PC-3 (cell line): ENCODE data around the gene ARHGAP28.

ENCODE experiments used
- EZH2 ChIP-seq: fragments of 300-600 bp; sonication (generic); IDR thresholded peaks from one replicate; pipeline ENCODE4 v1.6.1; 2017; ENCODE audit warnings: antibody characterized with exemption, mild to moderate bottlenecking, low read length; ENCODE audit not compliant: unreplicated experiment
- EZH2phosphoT487 ChIP-seq: fragments of 300-600 bp; sonication (generic); IDR thresholded peaks from 2 replicates; pipeline ENCODE4 v1.6.1; 2018; ENCODE audit warnings: mild to moderate bottlenecking, antibody characterized with exemption, low read length, borderline replicate concordance
- TF ChIP-seq, protein P1 (sequence below): fragments of 300-600 bp; sonication (generic); conservative IDR thresholded peaks from 2 replicates; pipeline ENCODE4 v1.5.1; 2017; ENCODE audit warnings: antibody characterized with exemption, low read depth, mild to moderate bottlenecking, low read length

DNA sequence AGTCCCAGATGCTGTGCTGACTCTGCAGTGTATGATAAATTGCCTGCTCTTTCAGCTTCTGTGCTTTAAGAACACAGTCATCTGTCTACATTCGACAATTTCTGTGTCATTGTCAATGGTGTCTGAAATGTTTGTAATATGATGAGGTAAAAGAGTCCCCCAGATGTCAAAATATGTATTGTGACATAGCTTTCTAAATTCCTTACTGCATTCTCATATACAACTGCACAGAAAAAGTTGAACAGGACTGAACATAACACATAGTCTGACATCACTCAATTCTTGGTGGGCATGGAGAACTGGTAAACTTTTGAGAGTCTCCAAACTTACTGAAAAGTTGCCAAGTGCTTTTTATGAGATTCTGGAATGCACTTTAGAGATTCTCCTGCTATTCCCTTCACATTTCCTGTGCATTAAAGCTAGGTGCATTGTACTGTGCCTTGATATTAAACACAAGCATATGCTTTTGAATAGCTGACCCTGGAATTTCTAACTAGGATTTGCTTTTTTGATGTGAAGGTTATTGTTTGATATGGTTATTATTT lies 48.1 kb upstream of the ARHGAP28 start:
- TF ChIP-seq, protein P1, sequence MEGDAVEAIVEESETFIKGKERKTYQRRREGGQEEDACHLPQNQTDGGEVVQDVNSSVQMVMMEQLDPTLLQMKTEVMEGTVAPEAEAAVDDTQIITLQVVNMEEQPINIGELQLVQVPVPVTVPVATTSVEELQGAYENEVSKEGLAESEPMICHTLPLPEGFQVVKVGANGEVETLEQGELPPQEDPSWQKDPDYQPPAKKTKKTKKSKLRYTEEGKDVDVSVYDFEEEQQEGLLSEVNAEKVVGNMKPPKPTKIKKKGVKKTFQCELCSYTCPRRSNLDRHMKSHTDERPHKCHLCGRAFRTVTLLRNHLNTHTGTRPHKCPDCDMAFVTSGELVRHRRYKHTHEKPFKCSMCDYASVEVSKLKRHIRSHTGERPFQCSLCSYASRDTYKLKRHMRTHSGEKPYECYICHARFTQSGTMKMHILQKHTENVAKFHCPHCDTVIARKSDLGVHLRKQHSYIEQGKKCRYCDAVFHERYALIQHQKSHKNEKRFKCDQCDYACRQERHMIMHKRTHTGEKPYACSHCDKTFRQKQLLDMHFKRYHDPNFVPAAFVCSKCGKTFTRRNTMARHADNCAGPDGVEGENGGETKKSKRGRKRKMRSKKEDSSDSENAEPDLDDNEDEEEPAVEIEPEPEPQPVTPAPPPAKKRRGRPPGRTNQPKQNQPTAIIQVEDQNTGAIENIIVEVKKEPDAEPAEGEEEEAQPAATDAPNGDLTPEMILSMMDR, result no peak
- no peak for TF ChIP-seq EZH2
- no peak for TF ChIP-seq EZH2phosphoT487
